Sigmoid colon (tissue), 7 donors: ENCODE results near the gene GRM4. TPM values are rescaled to one million over a fixed set of nuclear protein-coding genes. Genes with fewer than 3 reads are reported as not detected.

Source experiments
- DNase-seq: peaks from one replicate; pipeline ENCODE4 v3.0.0-alpha.2; 2019
- H3K27ac ChIP-seq, 4 donors: fragments of 200-600 bp; sonication (generic); one replicate each; pipeline ENCODE4 v1.5.1; 2016 to 2019; ENCODE audit warnings: mild to moderate bottlenecking in 1 of 4
- H3K27me3 ChIP-seq, 3 donors: fragments of 200-600 bp; sonication (generic); one replicate each; pipeline ENCODE4 v1.5.1; 2019; ENCODE audit warnings: mild to moderate bottlenecking in 1 of 3
- H3K36me3 ChIP-seq, 4 donors: fragments of 200-600 bp; sonication (generic); one replicate each; pipeline ENCODE4 v1.5.1; 2016 to 2019
- H3K4me1 ChIP-seq, 4 donors: fragments of 200-600 bp; sonication (generic); one replicate each; pipeline ENCODE4 v1.5.1; 2017 to 2019
- H3K4me3 ChIP-seq, 4 donors: fragments of 200-600 bp; sonication (generic); one replicate each; pipeline ENCODE4 v1.5.1; 2017 to 2019; ENCODE audit warnings: mild to moderate bottlenecking in 2 of 4, moderate library complexity in 1 of 4
- H3K9me3 ChIP-seq, 4 donors: fragments of 200-600 bp in 3 of 4; sonication (generic) in 3 of 4; one replicate each; pipeline versions ENCODE4 v1.5.1 to v1.6.1; 2013 to 2019
- CTCF ChIP-seq, 4 experiments: fragments of 450-650 bp in 3 of 4; fragments of 200-600 bp in 1 of 4; IDR thresholded peaks; one replicate each; pipeline ENCODE4 v1.5.1; 2016 to 2019; ENCODE audit warnings: antibody characterized with exemption in 4 of 4, mild to moderate bottlenecking in 3 of 4, moderate library complexity in 2 of 4
- EP300 ChIP-seq, 4 donors: sonication (generic); formaldehyde crosslinking; IDR thresholded peaks; one replicate each; pipeline ENCODE4 v1.6.1; 2017; ENCODE audit warnings: antibody characterized with exemption in 4 of 4
- POLR2A ChIP-seq, 2 donors: fragments of 450-650 bp; IDR thresholded peaks; one replicate each; pipeline ENCODE4 v1.6.1; 2016; ENCODE audit warnings: antibody characterized with exemption in 2 of 2, mild to moderate bottlenecking in 2 of 2, moderate library complexity in 2 of 2
- POLR2AphosphoS5 ChIP-seq, 4 donors: sonication (generic); formaldehyde crosslinking; IDR thresholded peaks; one replicate each; pipeline ENCODE4 v1.6.1; 2017; ENCODE audit warnings: antibody characterized with exemption in 4 of 4
- WGBS, 2 donors: extraction: QIAGEN DNeasy Blood & Tissue Kit; methylation state at CpG; one replicate each; pipeline ENCODE4 v1.1.7; 2013; 5-methylcytosine and 5-hydroxymethylcytosine counted together
- intact Hi-C: fragments of 100-400 bp; cut with DNase I; formaldehyde crosslinking; loops from one replicate; pipeline ENCODE4 v1.15.1; 2023
- polyA plus RNA-seq, 3 donors: library from polyadenylated mRNA; stranded (reverse); fragments of 200-250 nt; gene quantifications; one replicate each; pipeline ENCODE4 v1.2.3, GENCODE V29; 2013
- total RNA-seq, 4 donors: library from RNA; depleted of rRNA; stranded (reverse); fragments of >200 nt; gene quantifications; one replicate each; pipeline ENCODE4 v1.1.0, GENCODE V29; 2016
- donor health status: healthy with polysubstance abuse.
- donor health status: Bipolar disorder and iron deficiency.
- donor health status: healthy.

Gene GRM4
- total and polyA plus RNA-seq, 7 donors: 0.07 to 0.14 TPM; not detected in 5

GRCh38 chr6:34104186-34104585 lies 41.7 kb downstream of the GRM4 start:
- no peak overlapping the region for H3K4me3 ChIP-seq
- intact Hi-C loops: no loop called here
- no peak for DNase-seq
- no peaks in the 10 kb centered on the region for H3K36me3 ChIP-seq
- H3K27me3 ChIP-seq: no peaks in the 10 kb centered on the region
- no peaks in the 10 kb centered on the region for H3K4me1 ChIP-seq
- no peaks in the 10 kb centered on the region for H3K9me3 ChIP-seq
- 70 to 78% methylated on average over 8 of the region's 8 CpGs for WGBS, 2 donors
- TF ChIP-seq CTCF (IDR thresholded peaks at IDR 0.05) (no peak), POLR2AphosphoS5 (IDR thresholded peaks at IDR 0.05) (no peak), EP300 (IDR thresholded peaks at IDR 0.05) (no peak), POLR2A (IDR thresholded peaks at IDR 0.05) (no peak)
- no peak overlapping the region for H3K27ac ChIP-seq

GRCh38 chr6:34103321-34103720 lies 42.6 kb downstream of the GRM4 start:
- Histone ChIP-seq H3K27me3 (peaks cover 0 to 5% (median 0%) of the 10 kb centered on the region in 3 donors), H3K27ac (no peak overlapping the region), H3K36me3 (no peaks in the 10 kb centered on the region), H3K9me3 (no peaks in the 10 kb centered on the region), H3K4me1 (no peaks in the 10 kb centered on the region), H3K4me3 (no peak overlapping the region)
- intact Hi-C loops: no loop called here
- DNase-seq: no peak
- WGBS, 2 donors: 79 to 81% methylated on average over 16 of the region's 16 CpGs
- TF ChIP-seq CTCF (IDR thresholded peaks at IDR 0.05) (no peak), EP300 (IDR thresholded peaks at IDR 0.05) (no peak), POLR2A (IDR thresholded peaks at IDR 0.05) (no peak), POLR2AphosphoS5 (IDR thresholded peaks at IDR 0.05) (no peak)

- no peak for TF ChIP-seq CTCF (IDR thresholded peaks at IDR 0.05)
- TF ChIP-seq EP300 (IDR thresholded peaks at IDR 0.05): no peak
- no peak for TF ChIP-seq POLR2AphosphoS5 (IDR thresholded peaks at IDR 0.05)
- 81 to 82% methylated on average over 6 of the region's 6 CpGs for WGBS, 2 donors
- DNase-seq: no peak
- no peaks in the 10 kb centered on the region for H3K36me3 ChIP-seq
- H3K9me3 ChIP-seq: no peaks in the 10 kb centered on the region
- no peaks in the 10 kb centered on the region for H3K4me1 ChIP-seq
- H3K27me3 ChIP-seq: peaks cover 0 to 8% (median 0%) of the 10 kb centered on the region in 3 donors
- intact Hi-C loops: no loop called here
- no peak overlapping the region for H3K4me3 ChIP-seq
- H3K27ac ChIP-seq: no peak overlapping the region
These were observed 43.2 kb downstream of the GRM4 start for GRCh38 chr6:34102696-34103095.

- no peaks in the 10 kb centered on the region for H3K4me1 ChIP-seq
- intact Hi-C loops: no loop called here
- 42 to 77% methylated on average over 6 of the region's 6 CpGs for WGBS, 2 donors
- no peak for TF ChIP-seq POLR2AphosphoS5 (IDR thresholded peaks at IDR 0.05)
- no peak for TF ChIP-seq EP300 (IDR thresholded peaks at IDR 0.05)
- no peak for TF ChIP-seq POLR2A (IDR thresholded peaks at IDR 0.05)
- no peak for TF ChIP-seq CTCF (IDR thresholded peaks at IDR 0.05)
- peaks cover 0 to 8% (median 0%) of the 10 kb centered on the region in 3 donors for H3K27me3 ChIP-seq
- no peak overlapping the region for H3K4me3 ChIP-seq
- H3K9me3 ChIP-seq: no peaks in the 10 kb centered on the region
- no peaks in the 10 kb centered on the region for H3K36me3 ChIP-seq
- no peak for DNase-seq
- no peak overlapping the region for H3K27ac ChIP-seq
These were observed 43.7 kb downstream of the GRM4 start for GRCh38 chr6:34102099-34102656.

- no peaks in the 10 kb centered on the region for H3K36me3 ChIP-seq
- intact Hi-C loops: no loop called here
- 92 to 94% methylated on average over 7 of the region's 7 CpGs for WGBS, 2 donors
- H3K27ac ChIP-seq: no peak overlapping the region
- no peak for DNase-seq
- TF ChIP-seq CTCF (IDR thresholded peaks at IDR 0.05): no peak
- TF ChIP-seq POLR2AphosphoS5 (IDR thresholded peaks at IDR 0.05): no peak
- no peak for TF ChIP-seq POLR2A (IDR thresholded peaks at IDR 0.05)
- TF ChIP-seq EP300 (IDR thresholded peaks at IDR 0.05): no peak
- no peaks in the 10 kb centered on the region for H3K9me3 ChIP-seq
- no peaks in the 10 kb centered on the region for H3K4me1 ChIP-seq
- no peak overlapping the region for H3K4me3 ChIP-seq
- peaks cover 0 to 17% (median 6%) of the 10 kb centered on the region in 3 donors for H3K27me3 ChIP-seq
These were observed 45.1 kb downstream of the GRM4 start for GRCh38 chr6:34100788-34101187.
